GM23338 (cell line): ENCODE results near the gene ALDH16A1. TPM values are rescaled to one million over a fixed set of nuclear protein-coding genes. Genes with fewer than 3 reads are reported as not detected.

Source experiments
- ATAC-seq: fragments of 200-7000 bp; cut with Tn5 transposase; 3 replicates; pipeline ENCODE4 v1.9.1; 2020
- DNase-seq: peaks from one replicate; pipeline ENCODE4 v3.0.0-alpha.2; 2015; ENCODE audit warnings: low spot score
- H2AFZ ChIP-seq: fragments of 200-600 bp; sonication (generic); 2 replicates; pipeline ENCODE4 v1.8.0; 2016; ENCODE audit warnings: antibody characterized with exemption, mild to moderate bottlenecking, moderate library complexity
- H3F3A ChIP-seq: fragments of 200-600 bp; sonication (generic); replicated peaks from 2 replicates; pipeline ENCODE4 v1.8.0; 2017; ENCODE audit warnings: antibody characterized with exemption, mixed run types, low read depth
- H3K27ac ChIP-seq: fragments of 200-600 bp; sonication (generic); 2 replicates; pipeline ENCODE4 v1.6.1; 2016; ENCODE audit warnings: low read depth
- H3K27me3 ChIP-seq: fragments of 200-600 bp; sonication (generic); 2 replicates; pipeline ENCODE4 v1.8.0; 2016; ENCODE audit warnings: mild to moderate bottlenecking, mixed run types, moderate library complexity; ENCODE audit not compliant: insufficient read depth
- H3K36me3 ChIP-seq: fragments of 200-600 bp; sonication (generic); 2 replicates; pipeline ENCODE4 v1.8.0; 2016; ENCODE audit warnings: mild to moderate bottlenecking; ENCODE audit not compliant: insufficient read depth
- H3K4me1 ChIP-seq: fragments of 200-600 bp; sonication (generic); 2 replicates; pipeline ENCODE4 v1.8.0; 2016; ENCODE audit warnings: mild to moderate bottlenecking, moderate library complexity; ENCODE audit not compliant: insufficient read depth
- H3K4me2 ChIP-seq: fragments of 200-600 bp; sonication (generic); 2 replicates; pipeline ENCODE4 v1.7.1; 2017; ENCODE audit warnings: mixed run types
- H3K4me3 ChIP-seq: fragments of 200-600 bp; sonication (generic); 2 replicates; pipeline ENCODE4 v1.6.1; 2016; ENCODE audit warnings: mixed run types
- H3K79me2 ChIP-seq: fragments of 200-600 bp; sonication (generic); replicated peaks from 2 replicates; pipeline ENCODE4 v1.8.0; 2017; ENCODE audit warnings: mild to moderate bottlenecking; ENCODE audit not compliant: insufficient read depth
- H3K9me2 ChIP-seq: fragments of 200-600 bp; sonication (generic); 2 replicates; pipeline ENCODE4 v1.8.0; 2017; ENCODE audit not compliant: insufficient read depth
- H4K20me1 ChIP-seq: fragments of 200-600 bp; sonication (generic); replicated peaks from 2 replicates; pipeline ENCODE4 v1.8.0; 2017; ENCODE audit warnings: mild to moderate bottlenecking; ENCODE audit not compliant: insufficient read depth
- H3K27ac Mint-ChIP-seq: 2 replicates; pipeline ENCODE4 v1.8.0; 2020; ENCODE audit warnings: inconsistent platforms, mild to moderate bottlenecking, moderate library complexity, mixed read lengths
- H3K27me3 Mint-ChIP-seq: 3 replicates; pipeline ENCODE4 v1.8.0; 2022; ENCODE audit warnings: low read depth, mild to moderate bottlenecking, moderate library complexity, mixed read lengths, inconsistent platforms; ENCODE audit not compliant: insufficient read depth, poor library complexity
- H3K36me3 Mint-ChIP-seq: 3 replicates; pipeline ENCODE4 v1.8.0; 2021; ENCODE audit warnings: low read depth, mild to moderate bottlenecking, inconsistent platforms, moderate library complexity, mixed read lengths
- H3K4me1 Mint-ChIP-seq: 3 replicates; pipeline ENCODE4 v1.8.0; 2020; ENCODE audit warnings: mild to moderate bottlenecking, inconsistent platforms, mixed read lengths
- H3K4me3 Mint-ChIP-seq: 3 replicates; pipeline ENCODE4 v1.8.0; 2021; ENCODE audit warnings: moderate library complexity, mild to moderate bottlenecking, inconsistent platforms, mixed read lengths
- H3K9me3 Mint-ChIP-seq: 3 replicates; pipeline ENCODE4 v1.8.0; 2020; ENCODE audit warnings: moderate library complexity, mild to moderate bottlenecking, inconsistent platforms, mixed read lengths
- CREB1 ChIP-seq: fragments of 250-450 bp; sonication (Bioruptor Pico); IDR thresholded peaks from 2 replicates; pipeline ENCODE4 v1.5.0; 2020; ENCODE audit warnings: low read depth, mild to moderate bottlenecking, moderate library complexity
- CTCF ChIP-seq, 2 experiments: fragments of 200-600 bp in 1 of 2; sonication (generic) in 1 of 2; conservative IDR thresholded peaks; 2 replicates each; pipeline versions ENCODE4 v1.5.1 to v1.6.1; 2016 to 2017; ENCODE audit warnings: antibody characterized with exemption in 2 of 2, low read depth in 2 of 2, mild to moderate bottlenecking in 2 of 2, moderate library complexity in 1 of 2
- EZH2 ChIP-seq: fragments of 200-600 bp; sonication (generic); IDR thresholded peaks from one replicate; pipeline ENCODE4 v1.8.0; 2017; ENCODE audit warnings: antibody characterized with exemption, mild to moderate bottlenecking, low read depth; ENCODE audit not compliant: unreplicated experiment
- EZH2phosphoT487 ChIP-seq: fragments of 200-600 bp; sonication (generic); IDR thresholded peaks from one replicate; pipeline ENCODE4 v1.8.1; 2018; ENCODE audit warnings: antibody characterized with exemption; ENCODE audit not compliant: unreplicated experiment
- JUNB ChIP-seq: IDR thresholded peaks from one replicate; pipeline ENCODE4 v1.6.1; 2016; ENCODE audit warnings: antibody characterized with exemption; ENCODE audit not compliant: unreplicated experiment
- NANOG ChIP-seq: IDR thresholded peaks from 2 replicates; pipeline ENCODE4 v1.6.1; 2016; ENCODE audit warnings: antibody characterized with exemption, borderline replicate concordance
- POLR2AphosphoS5 ChIP-seq: IDR thresholded peaks from 2 replicates; pipeline ENCODE4 v1.6.1; 2016; ENCODE audit warnings: antibody characterized with exemption, low read depth
- ZNF114 ChIP-seq: fragments of 250-450 bp; sonication (Bioruptor Pico); IDR thresholded peaks from 2 replicates; pipeline ENCODE4 v1.5.0; 2020; ENCODE audit warnings: mild to moderate bottlenecking, moderate library complexity
- ZNF331 ChIP-seq: fragments of 250-450 bp; sonication (Bioruptor Pico); IDR thresholded peaks from 2 replicates; pipeline ENCODE4 v1.5.0; 2020; ENCODE audit warnings: low read depth, mild to moderate bottlenecking, moderate library complexity
- polyA plus RNA-seq: library from polyadenylated mRNA; unstranded; fragments of >200 nt; fragmentation: Nextera tagmentation; extraction: Ambion mirVana; gene quantifications from 2 replicates; pipeline ENCODE4 v1.2.1, GENCODE V29; 2016
- total RNA-seq: library from RNA; depleted of rRNA; stranded (reverse); fragments of >200 nt; shearing (Covaris generic); gene quantifications from 2 replicates; pipeline ENCODE4 v1.2.3, GENCODE V29; 2014
- TF ChIP-seq, protein P1 (sequence below): fragments of 250-450 bp; sonication (Bioruptor Pico); IDR thresholded peaks from 2 replicates; pipeline ENCODE4 v1.5.0; 2020; ENCODE audit warnings: mild to moderate bottlenecking, moderate library complexity
- TF ChIP-seq, protein P2 (sequence below): IDR thresholded peaks from 2 replicates; pipeline ENCODE4 v1.6.1; 2016; ENCODE audit warnings: antibody characterized with exemption

ALDH16A1 gene
- total and polyA plus RNA-seq, 2 experiments from 2014 or later, result 16.8 to 57.3 TPM

DNA sequence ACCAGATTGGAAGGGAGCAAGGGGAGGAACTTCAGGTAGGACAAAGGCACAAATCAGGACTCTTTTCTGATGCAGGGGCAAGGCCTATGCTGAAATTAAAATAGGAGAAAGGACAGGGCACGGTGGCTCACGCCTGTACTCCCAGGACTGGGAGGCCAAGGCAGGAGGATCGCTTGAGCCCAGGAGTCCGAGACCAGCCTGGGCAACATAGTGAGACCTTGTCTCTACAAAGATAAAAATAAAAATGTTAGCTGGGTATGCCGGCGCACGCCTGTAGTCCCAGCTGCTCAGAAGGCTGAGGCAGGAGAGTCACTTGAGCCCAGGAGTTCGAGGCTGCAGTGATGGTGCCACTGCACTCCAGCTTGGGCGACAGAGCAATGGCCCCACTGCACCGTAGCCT lies 17.4 kb upstream of the ALDH16A1 start (continued):
- TF ChIP-seq, protein P1, sequence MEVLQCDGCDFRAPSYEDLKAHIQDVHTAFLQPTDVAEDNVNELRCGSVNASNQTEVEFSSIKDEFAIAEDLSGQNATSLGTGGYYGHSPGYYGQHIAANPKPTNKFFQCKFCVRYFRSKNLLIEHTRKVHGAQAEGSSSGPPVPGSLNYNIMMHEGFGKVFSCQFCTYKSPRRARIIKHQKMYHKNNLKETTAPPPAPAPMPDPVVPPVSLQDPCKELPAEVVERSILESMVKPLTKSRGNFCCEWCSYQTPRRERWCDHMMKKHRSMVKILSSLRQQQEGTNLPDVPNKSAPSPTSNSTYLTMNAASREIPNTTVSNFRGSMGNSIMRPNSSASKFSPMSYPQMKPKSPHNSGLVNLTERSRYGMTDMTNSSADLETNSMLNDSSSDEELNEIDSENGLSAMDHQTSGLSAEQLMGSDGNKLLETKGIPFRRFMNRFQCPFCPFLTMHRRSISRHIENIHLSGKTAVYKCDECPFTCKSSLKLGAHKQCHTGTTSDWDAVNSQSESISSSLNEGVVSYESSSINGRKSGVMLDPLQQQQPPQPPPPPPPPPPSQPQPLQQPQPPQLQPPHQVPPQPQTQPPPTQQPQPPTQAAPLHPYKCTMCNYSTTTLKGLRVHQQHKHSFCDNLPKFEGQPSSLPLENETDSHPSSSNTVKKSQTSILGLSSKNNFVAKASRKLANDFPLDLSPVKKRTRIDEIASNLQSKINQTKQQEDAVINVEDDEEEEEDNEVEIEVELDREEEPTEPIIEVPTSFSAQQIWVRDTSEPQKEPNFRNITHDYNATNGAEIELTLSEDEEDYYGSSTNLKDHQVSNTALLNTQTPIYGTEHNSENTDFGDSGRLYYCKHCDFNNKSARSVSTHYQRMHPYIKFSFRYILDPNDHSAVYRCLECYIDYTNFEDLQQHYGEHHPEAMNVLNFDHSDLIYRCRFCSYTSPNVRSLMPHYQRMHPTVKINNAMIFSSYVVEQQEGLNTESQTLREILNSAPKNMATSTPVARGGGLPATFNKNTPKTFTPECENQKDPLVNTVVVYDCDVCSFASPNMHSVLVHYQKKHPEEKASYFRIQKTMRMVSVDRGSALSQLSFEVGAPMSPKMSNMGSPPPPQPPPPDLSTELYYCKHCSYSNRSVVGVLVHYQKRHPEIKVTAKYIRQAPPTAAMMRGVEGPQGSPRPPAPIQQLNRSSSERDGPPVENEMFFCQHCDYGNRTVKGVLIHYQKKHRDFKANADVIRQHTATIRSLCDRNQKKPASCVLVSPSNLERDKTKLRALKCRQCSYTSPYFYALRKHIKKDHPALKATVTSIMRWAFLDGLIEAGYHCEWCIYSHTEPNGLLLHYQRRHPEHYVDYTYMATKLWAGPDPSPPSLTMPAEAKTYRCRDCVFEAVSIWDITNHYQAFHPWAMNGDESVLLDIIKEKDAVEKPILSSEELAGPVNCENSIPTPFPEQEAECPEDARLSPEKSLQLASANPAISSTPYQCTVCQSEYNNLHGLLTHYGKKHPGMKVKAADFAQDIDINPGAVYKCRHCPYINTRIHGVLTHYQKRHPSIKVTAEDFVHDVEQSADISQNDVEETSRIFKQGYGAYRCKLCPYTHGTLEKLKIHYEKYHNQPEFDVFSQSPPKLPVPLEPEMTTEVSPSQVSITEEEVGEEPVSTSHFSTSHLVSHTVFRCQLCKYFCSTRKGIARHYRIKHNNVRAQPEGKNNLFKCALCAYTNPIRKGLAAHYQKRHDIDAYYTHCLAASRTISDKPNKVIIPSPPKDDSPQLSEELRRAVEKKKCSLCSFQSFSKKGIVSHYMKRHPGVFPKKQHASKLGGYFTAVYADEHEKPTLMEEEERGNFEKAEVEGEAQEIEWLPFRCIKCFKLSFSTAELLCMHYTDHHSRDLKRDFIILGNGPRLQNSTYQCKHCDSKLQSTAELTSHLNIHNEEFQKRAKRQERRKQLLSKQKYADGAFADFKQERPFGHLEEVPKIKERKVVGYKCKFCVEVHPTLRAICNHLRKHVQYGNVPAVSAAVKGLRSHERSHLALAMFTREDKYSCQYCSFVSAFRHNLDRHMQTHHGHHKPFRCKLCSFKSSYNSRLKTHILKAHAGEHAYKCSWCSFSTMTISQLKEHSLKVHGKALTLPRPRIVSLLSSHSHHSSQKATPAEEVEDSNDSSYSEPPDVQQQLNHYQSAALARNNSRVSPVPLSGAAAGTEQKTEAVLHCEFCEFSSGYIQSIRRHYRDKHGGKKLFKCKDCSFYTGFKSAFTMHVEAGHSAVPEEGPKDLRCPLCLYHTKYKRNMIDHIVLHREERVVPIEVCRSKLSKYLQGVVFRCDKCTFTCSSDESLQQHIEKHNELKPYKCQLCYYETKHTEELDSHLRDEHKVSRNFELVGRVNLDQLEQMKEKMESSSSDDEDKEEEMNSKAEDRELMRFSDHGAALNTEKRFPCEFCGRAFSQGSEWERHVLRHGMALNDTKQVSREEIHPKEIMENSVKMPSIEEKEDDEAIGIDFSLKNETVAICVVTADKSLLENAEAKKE (CRISPR knock-in tag), result no peak
- TF ChIP-seq CREB1 (CRISPR knock-in tag) (no peak), ZNF114 (CRISPR knock-in tag) (no peak), ZNF331 (CRISPR knock-in tag) (no peak), JUNB (no peak)
- TF ChIP-seq, protein P2, sequence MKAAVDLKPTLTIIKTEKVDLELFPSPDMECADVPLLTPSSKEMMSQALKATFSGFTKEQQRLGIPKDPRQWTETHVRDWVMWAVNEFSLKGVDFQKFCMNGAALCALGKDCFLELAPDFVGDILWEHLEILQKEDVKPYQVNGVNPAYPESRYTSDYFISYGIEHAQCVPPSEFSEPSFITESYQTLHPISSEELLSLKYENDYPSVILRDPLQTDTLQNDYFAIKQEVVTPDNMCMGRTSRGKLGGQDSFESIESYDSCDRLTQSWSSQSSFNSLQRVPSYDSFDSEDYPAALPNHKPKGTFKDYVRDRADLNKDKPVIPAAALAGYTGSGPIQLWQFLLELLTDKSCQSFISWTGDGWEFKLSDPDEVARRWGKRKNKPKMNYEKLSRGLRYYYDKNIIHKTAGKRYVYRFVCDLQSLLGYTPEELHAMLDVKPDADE, result no peak

- no peaks in the 10 kb centered on the region for H3K9me2 ChIP-seq
- no peaks in the 10 kb centered on the region for H4K20me1 ChIP-seq
- Mint-ChIP-seq H3K9me3 (peaks cover 10% of the 10 kb centered on the region), H3K27me3 (peaks cover 80% of the 10 kb centered on the region), H3K4me1 (peaks cover 37% of the 10 kb centered on the region), H3K36me3 (peaks cover 5% of the 10 kb centered on the region), H3K4me3 (peak overlapping the region; percentile 65), H3K27ac (no peak overlapping the region)
- H3F3A ChIP-seq, result peaks cover 26% of the 10 kb centered on the region
- H3K4me3 ChIP-seq, result peak overlapping the region; percentile 58
- peaks cover 28% of the 10 kb centered on the region for H3K4me1 ChIP-seq
- H3K27ac ChIP-seq, result no peak overlapping the region
- H3K4me2 ChIP-seq, result peak overlapping the region; percentile 80
- no peaks in the 10 kb centered on the region for H3K79me2 ChIP-seq
- DNase-seq, result peak; percentile 99
- H2AFZ ChIP-seq, result peak overlapping the region; percentile 83
- H3K27me3 ChIP-seq, result peaks cover 81% of the 10 kb centered on the region
- no peaks in the 10 kb centered on the region for H3K36me3 ChIP-seq
- ATAC-seq, result peak; percentile 49
- TF ChIP-seq EZH2 (peak; percentile 23), CTCF (conservative IDR thresholded peaks at IDR 0.05; ENCODE audit: low read depth in 2 of 2) (peak in 1 of 2 experiments; percentile 24; a peak in 2 of 4 replicates), CREB1 (CRISPR knock-in tag) (peak; percentile 97), ZNF114 (CRISPR knock-in tag) (no peak), ZNF331 (CRISPR knock-in tag) (no peak), POLR2AphosphoS5 (peak; percentile 59), NANOG (no peak), JUNB (no peak), EZH2phosphoT487 (no peak)
- TF ChIP-seq, protein P2, result no peak
These were observed 16.5 kb upstream of the ALDH16A1 start for GRCh38 chr19:49436381-49437017.
